CD4-positive, alpha-beta T cell treated with Interleukin-6 for 4 hours (primary cell): ENCODE results near the gene NFAM1.

Experiments used
- DNase-seq: peaks from one replicate; pipeline ENCODE4 v3.0.0-alpha.2; 2020; ENCODE audit warnings: mixed read lengths

The NFAM1 gene

GRCh38 chr22:42439021-42439567 lies 6.9 kb upstream of the NFAM1 start:
- no peak for DNase-seq

DNA sequence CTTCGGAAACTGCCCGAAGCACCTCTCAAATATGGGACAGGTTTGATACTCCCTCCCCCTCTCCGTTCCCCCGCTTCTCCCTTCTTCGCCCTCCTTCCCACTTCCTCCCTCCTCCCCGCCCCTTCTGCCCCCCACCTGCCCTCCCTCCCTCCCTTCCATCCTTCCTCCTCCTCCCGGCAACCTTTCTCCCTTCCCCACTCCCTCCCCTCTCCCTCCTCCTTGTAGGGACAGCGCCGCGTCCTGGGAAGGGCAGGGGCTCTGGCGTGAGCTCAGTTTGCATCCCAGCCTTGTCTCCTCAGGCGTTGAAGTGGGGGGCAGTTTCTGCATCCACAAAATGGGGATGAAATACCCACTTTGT lies 6.1 kb upstream of the NFAM1 start:
- DNase-seq: no peak

DNA sequence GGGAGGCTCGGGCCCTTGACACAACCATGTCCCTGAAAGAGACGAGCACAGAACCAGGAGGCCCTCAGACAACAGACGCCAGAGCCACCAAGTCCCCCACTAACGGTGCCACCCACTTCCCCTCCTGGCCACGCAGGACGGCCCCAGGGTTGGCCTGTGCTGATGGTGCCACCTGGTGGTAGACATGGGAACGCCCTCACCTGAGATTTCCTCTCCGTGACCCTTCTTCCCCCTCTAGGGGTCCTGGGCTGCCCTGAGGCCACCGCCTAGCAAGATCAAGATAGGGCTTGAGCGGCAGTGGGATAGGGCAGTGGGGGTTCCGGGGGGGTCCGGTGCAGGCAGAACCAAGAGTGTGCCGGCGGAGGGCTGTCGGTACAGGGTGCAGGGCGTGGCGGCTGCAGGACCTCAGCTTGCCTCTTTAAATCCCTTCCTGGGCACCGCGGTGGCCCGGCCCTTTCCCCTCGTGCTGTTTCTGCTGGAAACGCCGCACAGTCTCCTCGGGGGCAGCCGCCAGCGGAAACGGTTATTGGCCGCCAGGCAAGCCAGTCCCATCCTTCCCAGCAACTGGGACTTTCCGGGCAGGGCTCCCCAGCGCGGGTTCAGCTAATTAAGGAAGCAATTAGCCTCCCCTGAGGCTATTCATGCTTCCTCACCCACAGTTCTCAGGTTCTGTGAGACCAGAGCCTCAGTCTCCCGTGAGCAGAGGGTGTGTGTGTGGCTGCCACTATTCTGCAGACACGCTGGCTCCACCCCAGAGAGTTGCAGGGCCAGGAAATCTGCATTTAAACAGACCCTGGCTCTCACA lies 5.5 kb upstream of the NFAM1 start:
- peak; percentile 88 for DNase-seq

- DNase-seq: no peak
Observed at GRCh38 chr22:42436404-42436803, 4.2 kb upstream of the NFAM1 start.

DNA sequence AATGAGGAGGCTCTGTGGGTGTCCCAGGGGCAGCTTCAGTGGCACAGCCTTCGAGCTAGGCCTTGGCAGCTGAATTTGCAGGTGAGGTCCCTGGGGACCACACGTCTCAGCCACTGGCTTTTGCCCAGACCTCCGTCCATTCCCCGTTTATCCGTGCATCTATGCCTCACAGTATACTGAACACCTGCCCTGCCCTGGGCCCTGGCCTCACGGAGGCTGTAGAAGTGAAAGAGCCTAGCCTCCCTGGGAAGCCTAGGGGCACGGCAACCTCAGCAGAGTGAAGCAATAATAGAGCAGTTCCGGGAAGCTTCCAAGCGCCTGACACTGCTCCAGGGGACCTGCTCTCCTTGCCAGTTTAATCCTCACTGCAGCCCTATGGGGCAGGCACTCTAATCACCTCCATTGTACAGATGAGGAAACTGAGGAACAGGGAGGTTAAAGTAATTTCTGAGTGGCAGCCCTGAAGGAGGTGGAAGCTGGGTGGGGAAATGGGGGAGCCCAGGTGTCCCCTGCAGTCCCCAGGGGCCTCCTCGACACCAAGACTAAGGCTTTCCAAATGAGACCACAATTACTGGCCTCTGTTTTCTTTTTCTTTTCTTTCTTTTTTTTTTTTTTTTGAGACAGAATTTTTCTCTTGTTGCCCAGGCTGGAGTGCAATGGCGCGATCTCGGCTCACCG lies 2.7 kb upstream of the NFAM1 start:
- no peak for DNase-seq

- no peak for DNase-seq
Observed at GRCh38 chr22:42433754-42434682, 1.8 kb upstream of the NFAM1 start.

DNA sequence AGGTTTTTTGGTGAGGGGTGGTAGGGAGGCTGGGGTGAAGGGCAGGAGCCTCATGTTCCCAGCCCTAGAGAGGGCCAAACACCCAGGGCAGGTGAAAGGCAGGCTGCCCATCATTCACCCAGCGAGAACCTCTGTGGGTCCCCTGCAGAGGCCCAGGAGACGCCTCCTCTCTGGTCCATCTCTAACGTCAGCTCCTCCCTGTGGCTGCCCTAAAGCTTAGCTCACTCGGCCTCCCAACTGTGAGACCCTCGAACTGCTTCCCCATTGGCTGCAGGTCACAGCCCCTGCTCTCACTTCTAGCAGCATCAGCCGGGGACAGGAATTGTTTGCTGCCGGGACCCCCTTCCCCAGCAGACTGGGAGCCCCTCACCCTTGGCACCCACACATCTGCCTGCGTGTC lies 615 bp upstream of the NFAM1 start:
- DNase-seq: no peak

DNA sequence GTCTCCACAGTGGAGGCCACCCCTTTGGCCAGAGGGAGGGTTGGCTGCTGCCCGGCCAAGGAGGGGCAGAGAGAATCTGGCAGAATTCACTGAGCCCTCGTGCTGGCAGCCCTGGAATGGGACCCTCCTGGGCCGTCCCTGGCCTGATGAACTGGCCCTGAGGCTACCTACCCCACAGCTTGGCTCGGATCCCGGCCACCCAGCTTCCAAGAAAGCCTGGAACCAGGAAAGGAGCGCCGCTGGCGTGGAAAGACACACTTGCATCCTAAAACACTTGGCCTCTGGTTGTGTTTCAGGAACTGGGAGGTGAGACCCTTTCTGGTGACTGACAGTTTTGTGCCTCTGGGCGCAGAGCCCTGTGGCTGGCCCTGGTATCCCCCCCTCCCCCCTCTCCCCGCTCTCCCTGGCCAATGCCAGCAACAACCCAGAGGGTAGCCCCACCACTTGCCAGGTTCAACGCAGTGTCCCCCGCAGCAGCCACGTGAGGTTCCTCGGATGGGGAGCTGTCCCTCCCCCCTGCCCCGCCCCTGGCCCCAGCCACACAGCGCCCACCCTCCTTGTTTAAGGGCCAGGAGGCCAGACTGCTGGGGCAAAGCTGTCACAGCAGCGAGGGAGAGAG lies 693 bp downstream of the NFAM1 start:
- DNase-seq: no peak

GRCh38 chr22:42430528-42431125 lies 1.6 kb downstream of the NFAM1 start:
- DNase-seq: no peak

DNA sequence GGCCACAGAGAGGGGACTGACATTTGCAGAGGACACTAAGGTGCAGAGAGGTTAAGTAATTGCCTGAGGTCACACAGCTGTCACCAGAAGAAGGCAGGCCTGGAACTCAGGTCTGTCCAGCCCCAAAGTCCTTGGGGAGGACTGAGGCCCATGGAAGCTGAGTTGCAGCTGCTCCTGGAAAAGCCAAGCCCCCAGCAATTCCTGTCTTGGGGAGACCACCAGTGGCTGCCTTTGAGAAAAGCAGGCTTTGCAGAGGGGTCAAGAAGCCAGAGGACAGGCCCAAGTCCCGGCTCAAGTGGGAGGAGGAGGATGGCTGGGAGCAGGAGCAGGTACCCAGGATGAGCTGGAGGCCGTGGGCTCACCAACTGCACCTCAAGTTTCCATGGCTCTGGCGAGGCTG lies 3.4 kb downstream of the NFAM1 start:
- no peak for DNase-seq

- DNase-seq: no peak
Observed at GRCh38 chr22:42428025-42428424, 4.2 kb downstream of the NFAM1 start.

DNA sequence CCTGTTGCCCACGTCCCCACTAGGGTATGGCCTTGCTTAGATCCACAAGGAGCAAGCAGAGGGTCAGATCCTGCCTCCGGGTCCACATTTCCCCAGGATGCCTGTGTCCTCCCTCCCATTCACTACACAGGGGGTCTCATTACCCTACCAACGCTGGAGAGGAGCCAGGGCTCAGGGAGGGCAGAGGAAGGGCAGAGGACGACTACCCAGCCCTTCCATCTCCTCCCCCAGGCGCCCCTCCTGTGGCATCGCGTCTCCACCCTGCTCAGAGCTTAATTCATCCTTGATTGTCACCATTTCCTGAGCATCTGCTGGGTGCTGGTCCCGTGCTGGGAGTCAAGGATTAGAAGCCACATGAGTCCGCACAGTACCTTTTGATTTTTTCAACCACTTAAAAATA lies 5.0 kb downstream of the NFAM1 start:
- no peak for DNase-seq

GRCh38 chr22:42425989-42426355 lies 6.2 kb downstream of the NFAM1 start:
- DNase-seq: no peak

DNA sequence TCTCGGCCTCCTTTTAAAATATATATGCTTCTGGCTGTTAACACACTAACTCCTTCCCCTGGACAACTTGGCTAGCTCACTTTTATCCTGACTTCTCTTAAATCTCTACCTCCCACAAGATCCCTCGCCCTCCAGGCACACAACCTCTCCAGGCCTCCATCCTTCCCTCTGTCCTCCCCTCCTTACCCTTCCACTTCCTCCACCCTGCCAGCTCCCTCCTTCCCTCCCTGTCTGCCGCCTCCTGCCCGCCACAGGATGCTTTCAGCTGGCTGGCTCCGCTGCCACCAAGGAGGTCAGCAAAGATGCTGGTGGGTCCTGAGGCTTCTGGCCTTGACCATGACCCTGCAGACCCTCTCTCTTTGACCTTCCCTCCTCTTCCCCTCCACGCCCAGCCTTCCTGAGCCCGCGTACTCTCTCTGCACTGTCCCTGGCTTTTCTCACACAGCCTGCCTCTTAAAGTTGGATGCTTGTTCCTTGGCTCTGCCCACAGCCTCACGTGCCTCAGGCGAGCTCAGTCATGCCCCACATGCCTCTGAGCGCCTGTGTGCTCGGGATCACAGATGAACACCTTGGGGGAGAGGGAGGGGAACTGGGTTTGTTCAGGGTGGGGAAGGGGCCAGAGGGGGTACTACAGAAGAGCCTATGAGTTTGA lies 6.7 kb downstream of the NFAM1 start:
- no peak for DNase-seq

DNA sequence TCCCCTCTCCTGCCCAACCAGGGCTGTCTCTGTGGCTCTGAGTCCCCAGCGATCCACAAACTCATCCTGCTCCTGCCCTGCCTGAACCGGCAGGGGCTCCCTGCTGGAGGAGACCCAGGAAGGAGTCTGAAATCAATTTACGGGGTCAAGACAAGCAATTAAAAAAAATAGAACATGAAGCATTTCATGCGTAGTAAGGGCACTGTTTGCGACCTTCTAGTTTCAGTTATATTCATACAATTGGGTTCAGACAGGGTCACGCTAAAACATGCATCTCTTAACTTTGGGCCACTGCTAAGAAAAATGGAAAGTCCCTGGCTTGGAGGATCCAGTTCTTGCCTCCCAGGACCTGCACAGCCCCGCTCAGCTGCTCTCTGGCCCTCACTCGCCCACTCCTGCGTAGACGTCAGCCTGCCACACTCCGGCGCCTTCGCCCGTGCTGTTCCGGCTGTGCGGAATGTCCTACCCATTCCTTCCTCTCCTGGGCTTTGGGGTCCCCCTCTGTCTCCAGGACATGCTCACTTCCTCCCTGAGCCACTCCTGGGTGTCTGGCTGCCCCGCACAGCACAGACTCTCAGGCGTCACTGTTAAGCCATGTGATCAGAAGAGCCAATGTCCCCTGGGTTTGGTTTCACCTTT lies 12.8 kb downstream of the NFAM1 start:
- no peak for DNase-seq

DNA sequence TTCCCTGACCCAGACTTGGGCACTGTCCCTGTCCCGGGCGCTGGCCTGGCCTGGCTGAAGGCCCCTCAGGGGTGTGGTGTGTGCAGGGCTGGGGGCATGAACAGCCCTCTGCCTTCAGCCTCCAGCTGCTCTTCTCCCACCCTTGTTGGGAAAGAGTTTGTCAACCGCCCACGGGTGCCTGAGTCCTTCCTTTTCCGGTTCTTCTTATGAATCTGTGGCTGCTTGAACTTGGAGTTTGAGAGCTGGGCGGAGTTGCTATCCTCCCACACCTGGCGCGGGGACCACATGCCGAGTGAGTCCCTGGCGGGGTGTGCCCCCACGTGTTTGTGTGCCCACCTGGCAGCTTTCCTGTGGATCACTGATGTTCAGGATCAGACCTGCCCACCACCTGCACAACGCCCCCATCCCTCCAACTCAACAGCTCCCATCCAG lies 13.4 kb downstream of the NFAM1 start:
- no peak for DNase-seq

DNA sequence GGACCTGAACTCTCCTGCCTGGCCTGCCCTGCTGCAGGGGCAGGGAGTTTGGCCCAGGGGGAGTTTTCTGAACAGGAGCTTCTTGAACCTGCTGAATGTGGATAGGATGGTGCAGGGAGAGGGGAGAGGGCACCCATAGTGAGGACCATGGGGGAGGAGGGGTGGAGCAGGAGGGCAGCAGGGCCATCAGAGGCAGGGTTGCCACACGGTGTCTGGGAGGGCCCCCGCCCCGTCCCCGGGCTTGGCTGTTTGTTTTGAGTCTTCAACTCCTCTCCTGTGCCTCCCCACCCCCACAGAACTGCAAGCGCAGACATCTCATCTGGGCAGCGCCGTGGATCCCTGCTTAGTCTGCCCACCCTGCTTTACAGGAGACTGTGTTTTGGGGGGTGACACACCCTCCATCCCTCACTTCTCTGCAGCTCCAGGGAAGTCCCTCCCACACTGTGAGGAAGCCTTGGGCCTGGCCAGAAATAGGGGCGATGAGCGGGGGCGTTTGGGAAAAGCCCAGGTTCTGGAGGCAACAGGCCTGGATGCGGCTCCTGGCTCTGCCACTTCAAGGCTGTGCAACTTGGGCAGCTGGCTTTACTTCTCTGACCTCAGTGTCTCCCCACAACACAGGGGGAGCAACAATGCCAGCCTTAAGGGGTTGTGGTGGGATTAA lies 14.4 kb downstream of the NFAM1 start:
- no peak for DNase-seq

- no peak for DNase-seq
Observed at GRCh38 chr22:42416671-42417230, 15.5 kb downstream of the NFAM1 start.

DNA sequence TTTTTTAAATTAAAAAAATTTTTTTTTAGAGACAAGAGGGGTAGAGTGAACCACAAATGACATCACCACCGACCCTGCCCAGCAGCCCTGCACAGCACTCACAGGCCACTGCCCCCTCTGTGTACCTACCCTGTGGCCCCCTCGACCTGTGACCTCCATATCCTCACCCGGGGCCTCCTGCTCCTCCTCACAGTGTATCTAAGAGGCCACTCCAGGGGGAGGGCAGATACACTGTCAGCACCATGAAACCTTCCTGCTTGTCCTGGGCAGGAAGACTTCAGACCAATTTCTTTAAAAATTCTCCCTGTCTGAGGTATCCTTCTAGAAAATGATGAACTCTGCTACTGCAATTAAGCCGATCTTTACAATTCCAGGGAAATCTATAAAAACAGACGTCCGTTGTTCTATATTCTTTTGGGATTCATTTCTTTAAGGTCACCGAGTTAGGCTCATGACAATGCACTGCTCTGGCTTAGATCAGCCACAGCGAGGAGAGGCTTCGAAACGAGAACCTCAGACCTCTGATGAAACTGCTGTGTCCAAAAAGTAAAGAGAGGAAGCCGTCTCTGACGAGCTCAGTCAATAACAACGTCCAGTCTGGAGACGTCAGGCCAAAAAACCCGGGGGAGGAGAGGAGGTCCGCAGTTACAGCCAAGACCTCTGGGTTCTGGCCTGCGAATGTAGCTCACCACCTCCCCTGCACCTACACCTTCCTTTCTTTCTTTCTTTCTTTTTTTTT lies 17.5 kb downstream of the NFAM1 start:
- DNase-seq: no peak

GRCh38 chr22:42414021-42414420 lies 18.2 kb downstream of the NFAM1 start:
- DNase-seq: no peak
